Stimulated activated CD8-positive, alpha-beta memory T cell treated with anti-CD3 and anti-CD28 coated beads, Interleukin-4, amount 100 ng/mL, for 48 hours (primary cell): Measurements from ENCODE around the gene COL4A1.
A peak's percentile ranks its signal among the peaks of the same experiment; 100 is the strongest.

ENCODE experiments used
- DNase-seq: peaks from one replicate; pipeline ENCODE4 v3.0.0-alpha.2; 2020

The COL4A1 gene

GRCh38 chr13:110152351-110152750, 154.6 kb downstream of the COL4A1 start:
- DNase-seq: no peak

GRCh38 chr13:110151462-110151861, 155.5 kb downstream of the COL4A1 start:
- DNase-seq: no peak

GRCh38 chr13:110150384-110151101, 156.4 kb downstream of the COL4A1 start:
- DNase-seq: no peak

- no peak for DNase-seq
Observed at GRCh38 chr13:110149036-110149435, 157.9 kb downstream of the COL4A1 start.

GRCh38 chr13:110140099-110140498, 166.9 kb downstream of the COL4A1 start:
- DNase-seq: no peak

DNA sequence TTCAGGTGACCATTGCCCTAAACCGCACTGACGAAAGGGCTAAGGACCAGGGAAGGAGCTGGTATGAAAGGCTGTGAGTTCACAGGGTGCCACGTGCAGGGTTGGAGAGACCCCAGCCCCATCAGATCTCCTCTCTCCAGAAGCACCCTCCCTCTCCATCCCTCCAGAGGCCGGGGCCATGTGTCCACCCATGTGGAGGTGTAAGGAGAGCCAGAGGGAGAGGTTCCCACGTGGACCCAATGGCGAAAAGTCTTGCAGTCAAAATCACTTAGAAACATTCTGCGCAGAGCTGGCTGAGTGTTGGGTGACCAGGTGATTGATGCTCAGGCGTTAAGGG, 168.3 kb downstream of the COL4A1 start:
- no peak for DNase-seq

DNA sequence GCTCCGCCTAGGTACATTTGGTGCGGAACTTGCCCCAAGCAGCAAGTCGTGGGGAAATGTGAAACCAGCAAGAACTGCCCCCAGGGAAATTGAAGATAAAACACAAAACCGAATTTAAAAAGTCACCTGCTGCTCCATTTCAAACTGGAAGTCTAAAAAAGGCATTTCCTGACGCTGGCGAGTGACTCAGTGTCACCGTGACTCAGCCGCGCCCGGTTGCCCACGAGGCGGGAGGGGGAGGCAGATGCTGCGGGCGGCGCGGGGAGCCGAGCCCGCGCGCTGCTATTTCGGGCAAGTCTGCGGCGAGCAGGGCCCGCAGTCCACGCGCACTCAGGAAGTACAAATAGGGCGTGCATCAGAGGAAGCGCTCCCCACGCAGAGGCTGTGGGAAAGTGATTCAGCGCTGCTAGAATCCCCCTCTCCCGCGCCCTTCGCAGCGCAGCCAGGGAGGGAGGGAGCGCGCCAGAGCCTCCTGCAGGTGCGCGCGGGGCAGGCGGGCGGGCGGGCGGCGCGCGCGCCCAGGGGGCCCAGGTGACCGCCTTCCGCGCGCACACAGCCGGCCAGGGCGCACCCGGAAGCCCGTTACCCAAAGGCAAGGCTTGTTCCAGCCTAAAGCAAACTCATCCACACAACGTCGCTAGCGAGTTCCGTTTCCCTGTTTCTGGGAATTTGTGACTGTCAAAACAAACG, 168.8 kb downstream of the COL4A1 start:
- peak; percentile 80 for DNase-seq

DNA sequence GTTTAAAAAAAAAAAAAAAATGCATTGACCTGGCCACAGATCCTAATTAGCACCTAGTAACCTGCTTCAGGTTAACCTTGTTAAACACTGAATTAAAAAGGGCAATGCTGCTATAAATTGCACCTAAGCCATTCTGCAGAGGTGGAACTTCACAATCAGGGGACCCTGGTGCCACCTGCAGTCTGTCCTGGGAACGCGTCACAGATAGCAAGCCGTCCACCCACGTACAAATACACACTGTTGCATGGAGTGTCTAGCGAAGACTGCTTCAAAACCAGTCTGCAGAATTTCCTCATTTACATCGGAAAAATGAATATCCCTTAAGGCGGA, 169.3 kb downstream of the COL4A1 start:
- DNase-seq: no peak

- no peak for DNase-seq
Observed at GRCh38 chr13:110136660-110137585, 170.0 kb downstream of the COL4A1 start.

GRCh38 chr13:110135977-110136597, 170.9 kb downstream of the COL4A1 start:
- DNase-seq: no peak

- DNase-seq: no peak
Observed at GRCh38 chr13:110134801-110135200, 172.2 kb downstream of the COL4A1 start.

DNA sequence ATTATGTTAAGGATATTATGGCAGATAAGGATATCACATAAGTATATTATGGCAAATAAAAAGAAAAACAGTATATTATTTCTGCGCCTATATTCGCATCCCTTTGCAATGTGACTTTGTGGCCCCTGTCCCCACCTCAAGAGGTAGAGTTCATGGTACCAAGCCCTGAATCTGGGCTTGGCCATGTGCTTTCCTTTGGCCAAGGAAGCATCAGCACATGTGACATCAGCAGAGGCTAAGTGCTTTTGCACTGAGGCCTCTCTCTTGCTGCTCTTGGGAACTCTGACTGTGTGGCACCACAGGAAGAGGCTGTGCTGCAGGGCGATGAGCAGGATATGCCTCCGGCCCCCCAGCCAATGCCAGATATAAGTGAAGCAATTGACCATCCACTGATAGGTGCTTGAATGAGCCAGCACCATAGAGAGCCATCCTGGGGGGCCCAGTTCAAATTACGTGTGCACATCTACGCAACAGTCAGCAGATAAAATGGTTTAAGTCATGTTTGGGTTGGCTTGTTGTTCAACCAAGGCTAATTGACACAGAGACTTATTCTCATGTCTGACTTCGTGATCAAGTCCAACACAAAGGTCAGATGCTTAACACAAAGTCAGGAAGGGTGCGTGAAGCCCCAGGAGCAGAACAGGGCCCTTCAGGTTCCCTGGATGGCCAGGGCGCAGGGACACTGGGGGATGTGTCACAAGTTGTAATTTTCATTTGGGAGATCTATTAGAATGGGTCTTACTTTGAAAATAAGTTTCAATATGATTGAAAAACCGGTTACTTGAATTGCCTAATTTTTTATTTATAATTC, 173.3 kb downstream of the COL4A1 start:
- DNase-seq: no peak

DNA sequence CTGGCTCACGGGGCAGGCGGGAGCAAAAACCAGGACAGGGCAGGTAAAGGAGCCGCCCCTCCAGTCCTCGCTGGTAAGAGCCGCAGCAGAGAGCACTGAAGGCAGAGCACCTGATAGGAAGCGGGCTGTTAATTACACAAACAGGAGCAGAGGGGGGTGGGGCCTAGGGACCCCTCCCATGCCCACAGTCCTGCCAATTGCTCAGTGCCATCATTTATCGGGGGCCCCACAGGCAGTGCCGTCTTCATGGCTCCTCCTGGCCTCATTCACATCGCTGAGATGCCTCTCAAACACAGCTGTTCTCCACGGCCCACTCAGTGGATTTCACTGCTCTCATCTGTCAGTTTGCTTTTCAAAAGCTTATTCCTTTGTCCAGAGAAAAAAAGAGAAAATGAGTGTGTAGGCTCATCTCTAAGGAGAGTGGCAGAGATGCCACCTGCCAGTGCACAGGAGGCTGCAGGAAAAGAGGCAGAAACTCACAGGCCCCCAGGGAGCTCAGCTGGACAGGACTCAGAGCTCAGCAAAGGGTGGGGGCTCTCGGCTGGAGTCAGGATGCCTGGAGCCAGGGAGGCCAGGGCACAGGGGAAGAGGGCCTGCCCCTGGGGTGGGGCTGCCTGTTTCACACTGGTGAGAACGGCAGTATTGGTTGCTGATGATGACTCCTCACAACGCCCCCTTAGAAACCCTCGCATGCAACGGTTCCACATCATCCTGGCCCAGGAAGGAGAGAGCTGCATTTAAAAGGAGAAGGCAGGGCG, 174.6 kb downstream of the COL4A1 start:
- no peak for DNase-seq

DNA sequence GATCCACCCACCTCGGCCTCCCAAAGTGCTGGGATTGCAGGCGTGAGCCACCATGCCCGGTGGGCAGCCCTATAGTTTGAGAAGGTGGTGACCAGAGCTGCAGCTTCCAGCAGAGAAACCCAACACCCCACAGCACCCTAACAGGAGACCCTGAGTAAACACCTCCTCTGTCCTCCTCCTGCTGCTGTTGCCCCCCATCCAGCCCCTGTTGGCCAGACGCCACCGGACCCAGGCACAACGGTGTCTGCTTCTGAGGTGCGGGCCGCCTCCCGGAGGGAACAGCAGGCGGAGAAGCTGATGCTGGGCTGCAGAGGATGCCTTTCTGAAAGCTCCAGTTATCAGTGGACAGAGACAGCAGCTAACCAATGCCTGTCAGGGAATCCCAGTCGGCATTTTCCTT, 175.5 kb downstream of the COL4A1 start:
- no peak for DNase-seq

- DNase-seq: no peak
Observed at GRCh38 chr13:110130431-110130830, 176.5 kb downstream of the COL4A1 start.

- DNase-seq: no peak
Observed at GRCh38 chr13:110129539-110130186, 177.3 kb downstream of the COL4A1 start.

- DNase-seq: no peak
Observed at GRCh38 chr13:110129076-110129475, 177.9 kb downstream of the COL4A1 start.

DNA sequence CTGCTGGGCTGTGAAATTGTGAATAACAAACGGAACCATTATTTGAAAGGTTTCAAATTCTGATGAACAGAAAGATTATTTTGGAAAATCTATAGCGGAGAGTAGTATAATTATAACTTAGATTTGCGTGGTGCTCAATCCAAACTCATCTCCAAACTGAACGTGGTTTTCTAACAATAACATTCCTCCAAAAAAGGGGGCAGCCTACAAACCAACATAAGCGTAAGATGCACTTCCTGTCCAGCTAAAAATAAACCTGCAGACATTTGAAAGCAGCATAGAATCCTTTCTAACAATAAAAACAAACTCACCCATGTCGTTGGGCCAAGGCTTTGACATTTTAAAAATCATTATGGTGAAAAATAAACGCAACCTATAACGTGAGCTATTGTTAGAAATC, 178.4 kb downstream of the COL4A1 start:
- no peak for DNase-seq

DNA sequence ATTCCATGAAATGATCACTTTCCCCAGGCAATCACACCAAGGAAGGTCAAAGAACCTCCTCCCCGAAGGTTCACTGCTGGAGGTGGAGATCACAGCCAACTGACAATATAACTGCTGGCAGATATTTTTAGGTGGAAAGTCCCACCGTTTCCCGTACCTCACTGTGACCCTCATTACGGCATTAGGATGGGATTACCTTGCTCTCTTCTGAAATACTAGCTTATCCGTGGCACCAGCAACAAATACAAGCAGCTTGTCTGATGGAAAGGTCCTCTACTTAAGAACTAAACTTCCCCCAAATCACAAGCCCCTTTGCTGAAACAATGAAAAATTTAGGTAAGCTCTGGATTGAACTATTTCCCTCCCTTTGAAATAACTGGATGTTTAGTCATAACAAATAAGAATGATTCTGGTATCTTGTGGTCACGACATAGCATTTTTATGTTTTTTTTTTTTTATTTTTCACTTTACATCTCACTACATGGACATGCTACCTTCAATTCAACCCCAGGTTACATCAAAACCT, 178.9 kb downstream of the COL4A1 start:
- no peak for DNase-seq

GRCh38 chr13:110126391-110126961, 180.5 kb downstream of the COL4A1 start:
- DNase-seq: no peak
